ENCODE results near the gene PRPF6.

PRPF6 gene

DNA sequence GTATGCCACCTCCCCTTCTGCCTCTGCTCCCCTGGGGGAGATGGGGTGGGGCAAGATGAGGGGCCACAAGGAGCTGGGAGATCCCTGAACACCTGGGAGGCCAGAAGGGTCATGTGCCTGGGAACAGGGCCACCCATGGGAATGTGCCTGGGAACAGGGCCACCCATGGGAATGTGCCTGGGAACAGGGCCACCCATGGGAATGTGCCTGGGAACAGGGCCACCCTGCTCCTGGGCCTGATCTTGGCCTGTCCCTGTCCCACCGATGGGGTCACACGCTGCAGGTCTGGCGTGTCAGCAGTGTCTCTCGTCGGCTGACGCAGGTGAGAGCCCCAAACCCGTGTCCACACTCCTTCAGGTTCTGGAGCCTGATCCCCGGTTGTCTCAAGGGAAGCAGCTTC is 94.0 kb downstream of the PRPF6 start:
- in situ Hi-C loops (cut with MboI; ENCODE audit: low sequenced_read_pairs) = no loop called here

DNA sequence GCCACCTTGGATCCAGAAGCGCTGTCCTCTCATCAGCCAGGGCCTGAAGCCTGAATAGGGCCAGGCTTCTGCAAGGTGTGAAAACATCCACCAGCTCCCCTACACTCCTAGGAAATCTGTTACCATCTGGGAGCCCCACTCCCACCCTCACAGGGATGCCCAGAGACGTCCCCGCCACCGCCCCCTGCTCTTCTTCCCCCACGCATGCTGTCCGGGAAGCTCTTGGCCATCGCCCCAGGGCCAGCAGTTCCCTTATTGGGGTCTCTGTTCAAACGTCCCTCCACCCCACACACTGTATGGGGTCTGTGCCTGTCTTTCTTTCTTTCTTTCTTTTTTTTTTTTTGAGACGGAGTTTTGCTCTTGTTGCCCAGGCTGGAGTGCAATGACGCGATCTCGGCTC is 94.6 kb downstream of the PRPF6 start:
- in situ Hi-C loops (cut with MboI; ENCODE audit: low sequenced_read_pairs) = no loop called here

- in situ Hi-C loops (cut with MboI; ENCODE audit: low sequenced_read_pairs) = no loop called here
Observed at GRCh38 chr20:64076061-64076997, 95.4 kb downstream of the PRPF6 start.

GRCh38 chr20:64077094-64077493 is 96.2 kb downstream of the PRPF6 start:
- in situ Hi-C loops (cut with MboI; ENCODE audit: low sequenced_read_pairs) = no loop called here

DNA sequence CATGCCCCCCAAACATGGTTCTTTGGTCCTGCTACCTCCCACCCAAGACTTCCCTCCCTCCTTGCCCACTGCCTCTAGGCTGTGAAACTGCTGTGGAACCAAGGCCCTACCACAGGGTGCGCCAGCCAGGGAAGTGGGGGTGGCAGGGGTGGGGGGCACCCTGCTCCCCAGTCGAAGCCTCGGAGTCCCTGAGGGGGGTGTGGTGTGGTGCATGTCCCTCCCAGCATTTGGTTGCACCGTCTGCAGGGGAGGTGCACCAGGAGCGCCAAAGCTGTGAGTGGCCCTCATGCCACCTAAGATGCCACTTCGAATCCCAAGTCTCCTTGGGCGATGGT is 96.6 kb downstream of the PRPF6 start:
- in situ Hi-C loops (cut with MboI; ENCODE audit: low sequenced_read_pairs) = no loop called here

DNA sequence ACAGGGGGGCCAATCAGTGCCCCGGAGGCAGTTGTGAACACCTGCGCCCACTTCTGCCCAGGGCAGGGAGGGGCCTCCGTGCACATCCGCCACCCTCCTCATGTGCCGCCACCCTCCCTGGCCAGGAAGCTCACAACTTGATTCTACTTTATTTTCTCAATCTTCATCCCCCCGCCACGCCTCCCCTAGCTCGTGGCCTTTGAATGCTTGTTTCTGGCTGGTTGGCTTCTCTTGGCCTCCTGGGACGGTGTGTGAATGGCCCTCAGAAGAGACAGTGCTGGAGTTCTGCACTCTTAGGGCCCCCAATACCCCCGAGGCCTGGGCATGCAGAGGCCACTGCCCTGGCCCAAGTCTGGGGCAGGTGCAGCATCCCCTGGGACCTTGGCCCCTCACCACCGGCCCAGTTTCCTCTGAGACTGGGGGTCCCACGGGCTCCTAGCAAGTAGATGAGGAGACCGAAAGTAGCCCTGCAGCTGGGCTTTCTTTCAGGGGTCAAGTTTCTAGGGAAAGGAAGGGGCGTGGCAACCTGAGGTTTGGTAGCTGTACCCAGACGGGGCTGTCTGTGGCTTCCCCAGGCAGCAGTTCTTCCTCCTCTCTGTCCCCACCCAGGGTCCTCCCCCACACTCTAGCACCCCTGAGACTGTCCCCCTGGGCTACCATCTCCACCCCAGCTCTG is 97.1 kb downstream of the PRPF6 start:
- in situ Hi-C loops (cut with MboI; ENCODE audit: low sequenced_read_pairs) = no loop called here

DNA sequence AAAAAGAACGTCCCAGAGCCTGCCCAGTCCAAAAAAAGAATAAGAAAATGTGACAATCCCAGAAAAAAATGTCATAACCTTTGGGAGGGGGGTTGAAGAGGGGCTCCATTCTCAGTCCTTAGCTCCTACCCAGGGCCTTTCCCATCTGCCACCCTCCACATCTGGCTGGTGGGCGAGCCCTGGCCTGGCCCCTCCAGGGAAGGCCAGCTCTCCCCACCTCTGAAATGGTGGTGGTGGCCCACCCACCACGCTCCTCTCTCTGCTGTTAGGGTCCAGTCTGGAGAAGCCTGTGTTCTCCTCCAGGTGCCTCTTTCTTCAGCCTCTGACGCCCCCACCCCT is 98.0 kb downstream of the PRPF6 start:
- in situ Hi-C loops (cut with MboI; ENCODE audit: low sequenced_read_pairs) = no loop called here

DNA sequence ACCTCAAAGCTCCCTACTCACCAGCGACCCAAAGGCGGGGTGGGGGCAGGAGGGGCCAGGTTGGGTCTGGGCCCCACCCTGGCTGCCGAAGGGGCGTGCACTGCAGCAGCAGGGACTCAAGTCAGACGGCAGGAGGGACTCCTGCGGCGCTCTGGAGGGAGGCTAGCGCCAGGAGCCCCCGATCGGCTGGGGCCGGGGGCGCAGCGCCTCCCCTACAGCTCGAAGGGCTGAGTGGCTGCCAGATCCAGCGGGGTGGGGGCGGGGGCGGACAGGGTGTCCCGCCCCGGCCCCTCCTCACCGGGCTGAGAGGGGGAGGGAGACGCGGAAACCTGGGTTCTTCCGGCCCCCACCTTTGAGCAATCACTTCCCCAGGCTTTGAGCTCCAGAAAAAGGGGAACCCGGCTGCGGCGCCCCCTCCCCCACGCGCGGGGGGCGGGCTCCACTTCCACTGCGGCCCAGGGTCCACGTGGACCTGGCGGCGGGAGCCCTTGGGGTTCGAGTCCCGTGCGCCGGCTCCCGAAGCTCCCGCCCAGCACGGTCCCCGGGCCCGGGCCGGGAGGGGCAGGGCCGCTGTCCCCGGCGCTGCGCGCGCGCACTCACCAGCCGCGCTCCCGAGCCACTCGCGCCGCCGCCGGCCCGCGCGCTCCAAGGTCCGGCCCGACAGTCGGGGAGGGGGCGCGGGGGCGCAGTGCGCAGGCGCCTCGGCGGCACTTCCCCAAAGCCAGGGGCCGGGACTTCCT is 98.5 kb downstream of the PRPF6 start, which contains the start of gene RGS19:
RGS19 (minus strand) TSS at position 246 of the 740 bp plus-strand sequence. CDS start 2,632 bp downstream, outside the sequence.
- in situ Hi-C loops (cut with MboI; ENCODE audit: low sequenced_read_pairs) = no loop called here

DNA sequence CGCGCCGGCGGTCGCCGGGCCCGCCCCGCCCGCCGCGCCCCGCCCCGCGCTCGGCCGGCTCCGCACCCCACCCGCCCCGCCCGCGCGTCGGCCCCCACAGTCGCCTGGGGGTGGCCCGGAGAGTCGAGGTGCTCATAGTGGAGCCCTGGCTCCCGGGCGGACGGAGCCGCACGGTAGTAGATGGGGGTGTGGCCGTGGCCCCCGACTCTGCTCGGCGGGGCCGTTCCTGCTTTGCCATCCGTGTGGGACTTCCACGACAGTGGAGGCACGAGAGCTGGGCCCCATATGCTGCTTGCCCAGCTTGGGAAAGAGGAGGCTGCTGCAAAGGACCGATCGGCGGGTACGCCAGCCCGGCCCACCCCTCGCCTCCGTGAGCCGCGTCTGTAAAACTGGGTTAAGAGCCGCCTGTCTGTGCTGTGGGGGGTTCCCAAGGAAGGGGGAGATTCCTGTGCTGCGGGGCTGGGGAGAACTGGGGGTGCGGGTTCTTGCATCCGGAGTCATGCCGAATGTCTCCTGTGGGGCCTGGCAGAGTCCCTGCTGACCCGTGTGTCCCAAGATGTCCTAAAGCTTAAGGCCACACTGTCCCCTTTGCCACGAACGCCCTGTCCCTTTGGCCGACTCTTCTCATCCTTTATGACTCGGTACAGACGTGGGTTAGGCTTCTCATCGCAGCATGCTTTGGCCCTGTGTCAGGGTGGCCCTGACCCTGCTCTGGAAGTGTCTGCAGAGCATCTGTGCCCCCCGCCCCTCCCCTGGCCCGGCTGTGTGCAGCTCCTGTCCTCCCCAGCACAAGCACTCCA is 99.3 kb downstream of the PRPF6 start, which contains the start of gene OPRL1:
OPRL1 (plus strand) TSS at position 70 of the 800 bp plus-strand sequence. CDS start 12,639 bp downstream, outside the sequence.
- in situ Hi-C loops (cut with MboI; ENCODE audit: low sequenced_read_pairs) = no loop called here

- in situ Hi-C loops (cut with MboI; ENCODE audit: low sequenced_read_pairs) = no loop called here
Observed at GRCh38 chr20:64080813-64081623, 100.1 kb downstream of the PRPF6 start.

- in situ Hi-C loops (cut with MboI; ENCODE audit: low sequenced_read_pairs) = no loop called here
Observed at GRCh38 chr20:64081624-64081964, 100.7 kb downstream of the PRPF6 start.

DNA sequence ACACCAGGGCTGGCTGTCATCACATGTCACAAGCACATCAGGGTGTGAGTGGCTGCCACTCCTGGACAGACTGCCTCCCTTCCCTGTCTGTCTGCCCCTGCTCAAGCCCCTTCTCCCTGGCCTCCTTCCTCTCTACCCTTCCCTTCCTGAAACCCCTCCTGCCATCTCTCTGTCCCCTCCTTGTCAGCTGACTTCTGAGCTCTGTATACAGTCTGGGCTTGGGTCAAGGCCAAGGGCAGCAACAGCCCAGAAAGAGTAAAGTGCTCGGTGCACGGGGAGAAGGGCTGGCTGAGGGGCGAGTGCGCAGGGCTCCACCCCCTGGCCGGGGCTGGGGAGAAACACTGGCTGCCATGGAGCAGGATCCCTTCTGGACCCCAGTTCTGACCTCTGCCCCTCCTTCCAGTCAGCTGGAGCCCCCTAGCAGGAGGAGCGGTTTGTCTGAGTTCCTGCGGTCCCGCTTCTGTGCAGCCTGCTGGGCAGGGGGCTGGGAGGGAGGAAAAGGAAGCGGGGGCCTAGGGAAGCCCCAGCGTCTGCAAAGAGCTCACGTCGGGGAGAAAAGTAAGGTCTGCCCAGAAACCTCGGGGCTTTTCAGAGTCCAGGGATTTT is 101.3 kb downstream of the PRPF6 start:
- in situ Hi-C loops (cut with MboI; ENCODE audit: low sequenced_read_pairs) = no loop called here
